ENCODE data around the gene KANSL3.

- TF ChIP-seq CTCF (IDR thresholded peaks at IDR 0.05): no peak
- no peak for TF ChIP-seq POLR2AphosphoS5 (IDR thresholded peaks at IDR 0.05)
These were observed 73.5 kb downstream of the KANSL3 start for GRCh38 chr2:96564563-96564962.
